NB4 (cell line): Measurements from ENCODE around the gene GSTO1.

Experiments
- CTCF ChIP-seq: IDR thresholded peaks from one replicate; pipeline ENCODE4 v1.5.1; 2012; ENCODE audit warnings: low read depth, low read length
- MAX ChIP-seq: IDR thresholded peaks from 2 replicates; pipeline ENCODE4 v1.6.1; 2011; ENCODE audit warnings: low read depth, low read length

- TF ChIP-seq CTCF (no peak), MAX (no peak)
Observed at GRCh38 chr10:104288355-104288754, 33.7 kb downstream of the GSTO1 start.
